ENCODE measurements around the gene ASPHD1. TPM values are rescaled to one million over a fixed set of nuclear protein-coding genes. Genes with fewer than 3 reads are reported as not detected.

Gene ASPHD1
- total RNA-seq, 1 experiment from 2014 or later, result 2.0 TPM

DNA sequence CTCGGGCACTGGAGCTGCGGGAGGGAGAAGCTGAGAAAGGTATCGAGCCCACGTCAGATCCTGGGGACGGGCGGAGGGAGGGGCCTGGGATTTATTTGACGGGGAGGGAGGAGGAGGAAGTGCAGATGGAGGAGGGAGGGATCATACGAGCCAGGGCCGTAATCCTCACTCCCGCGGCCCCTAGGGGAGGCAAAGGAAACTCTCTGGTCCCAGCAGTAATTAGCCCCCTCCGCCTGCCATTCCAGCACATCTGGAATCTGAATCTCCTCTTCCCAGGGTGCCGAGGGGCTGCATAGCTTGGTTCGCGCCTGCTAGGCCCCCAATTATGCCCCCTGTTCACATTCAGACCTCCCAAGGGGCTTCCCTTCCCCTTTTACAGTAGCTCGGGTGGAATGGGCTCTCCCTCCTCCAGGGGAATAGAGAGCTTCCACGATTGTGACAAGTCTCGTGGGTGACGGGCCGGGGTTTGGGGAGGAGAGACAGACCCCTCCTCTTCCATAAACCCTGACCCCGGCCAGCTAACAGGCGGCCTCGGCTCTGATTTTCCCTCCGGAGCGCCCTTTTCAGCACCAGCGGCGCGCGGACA is 679 bp upstream of the ASPHD1 start, which contains the start of gene SEZ6L2:
SEZ6L2 (minus strand) TSS at position 35 of the 586 bp plus-strand sequence. CDS start 531 bp downstream, outside the sequence.
- Histone ChIP-seq H3K27me3 (ENCODE audit: low read length) (no peaks in the 10 kb centered on the region), H3K36me3 (ENCODE audit: low read depth, low read length) (no peaks in the 10 kb centered on the region), H3K79me2 (ENCODE audit: low read length) (no peaks in the 10 kb centered on the region), H4K20me1 (ENCODE audit: low read length) (no peaks in the 10 kb centered on the region), H3K4me2 (ENCODE audit: low read length) (peak within 1 kb of the TSS; percentile 98), H3K9me2 (replicated peaks; ENCODE audit: low read length) (no peaks in the 10 kb centered on the region), H3K27ac (ENCODE audit: low read length) (peak within 1 kb of the TSS; percentile 45), H3K4me3 (ENCODE audit: low read length) (peak within 1 kb of the TSS; percentile 66), H3K4me1 (ENCODE audit: insufficient read depth, low read length) (peaks cover 7% of the 10 kb centered on the region; the same call in 1 of the 2 replicates), H2AFZ (ENCODE audit: low read length) (peak within 1 kb of the TSS; percentile 80), H3K9ac (ENCODE audit: low read length) (peak within 1 kb of the TSS; percentile 70), H3F3A (ENCODE audit: low read length, unreplicated experiment) (no peaks in the 10 kb centered on the region), H3K9me3 (ENCODE audit: low read length) (no peaks in the 10 kb centered on the region)
- intact Hi-C loops (cut with micrococcal nuclease), result no loop called here
- ChIA-PET POLR2A (ENCODE audit: unreplicated experiment) (interaction anchor here (0.7 to 1.2 kb wide), 5 partner anchors 10 to 133 kb away, joined by 3 to 16 read pairs (median 5); partner anchors contain the start of genes KCTD13 and TAOK2), CTCF (interaction anchor here (0.6 to 1.3 kb wide), 9 partner anchors 36 to 472 kb away, joined by 3 to 7 read pairs (median 4); partner anchors contain the start of genes CDIPT and MVP)
- TF ChIP-seq EZH2phosphoT487 (IDR thresholded peaks at IDR 0.05; ENCODE audit: borderline replicate concordance, low read length), result no peak
- TF ChIP-seq, protein P1, sequence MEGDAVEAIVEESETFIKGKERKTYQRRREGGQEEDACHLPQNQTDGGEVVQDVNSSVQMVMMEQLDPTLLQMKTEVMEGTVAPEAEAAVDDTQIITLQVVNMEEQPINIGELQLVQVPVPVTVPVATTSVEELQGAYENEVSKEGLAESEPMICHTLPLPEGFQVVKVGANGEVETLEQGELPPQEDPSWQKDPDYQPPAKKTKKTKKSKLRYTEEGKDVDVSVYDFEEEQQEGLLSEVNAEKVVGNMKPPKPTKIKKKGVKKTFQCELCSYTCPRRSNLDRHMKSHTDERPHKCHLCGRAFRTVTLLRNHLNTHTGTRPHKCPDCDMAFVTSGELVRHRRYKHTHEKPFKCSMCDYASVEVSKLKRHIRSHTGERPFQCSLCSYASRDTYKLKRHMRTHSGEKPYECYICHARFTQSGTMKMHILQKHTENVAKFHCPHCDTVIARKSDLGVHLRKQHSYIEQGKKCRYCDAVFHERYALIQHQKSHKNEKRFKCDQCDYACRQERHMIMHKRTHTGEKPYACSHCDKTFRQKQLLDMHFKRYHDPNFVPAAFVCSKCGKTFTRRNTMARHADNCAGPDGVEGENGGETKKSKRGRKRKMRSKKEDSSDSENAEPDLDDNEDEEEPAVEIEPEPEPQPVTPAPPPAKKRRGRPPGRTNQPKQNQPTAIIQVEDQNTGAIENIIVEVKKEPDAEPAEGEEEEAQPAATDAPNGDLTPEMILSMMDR (conservative IDR thresholded peaks at IDR 0.05; ENCODE audit: low read depth, low read length), result peak; percentile 42
- peak; percentile 82 for ATAC-seq
- peak; percentile 89 for DNase-seq
- BruUV-seq (replicated peaks), result no TSS peak

- H3K79me2 ChIP-seq (ENCODE audit: low read length), result no peaks in the 10 kb centered on the region
- H3K27ac ChIP-seq (ENCODE audit: low read length), result peak overlapping the region; percentile 20; the same call in 1 of the 2 replicates
- no peaks in the 10 kb centered on the region for H3K27me3 ChIP-seq (ENCODE audit: low read length)
- no peaks in the 10 kb centered on the region for H3K36me3 ChIP-seq (ENCODE audit: low read depth, low read length)
- H3K4me2 ChIP-seq (ENCODE audit: low read length), result peak overlapping the region; percentile 98
- H3K9me3 ChIP-seq (ENCODE audit: low read length), result no peaks in the 10 kb centered on the region
- no peak for TF ChIP-seq EZH2phosphoT487 (IDR thresholded peaks at IDR 0.05; ENCODE audit: borderline replicate concordance, low read length)
- TF ChIP-seq, protein P1 (conservative IDR thresholded peaks at IDR 0.05; ENCODE audit: low read depth, low read length), result no peak
- TF ChIP-seq EZH2 (IDR thresholded peaks at IDR 0.05; ENCODE audit: low read length, unreplicated experiment), result no peak
- no peak for DNase-seq
- ChIA-PET CTCF (interaction anchor here (0.6 kb wide), 1 partner anchor 72 kb away, joined by 15 read pairs; no protein-coding TSS in a partner anchor), POLR2A (ENCODE audit: unreplicated experiment) (interaction anchor here (0.5 to 0.8 kb wide), 3 partner anchors 12 to 152 kb away, joined by 3 to 4 read pairs (median 3); no protein-coding TSS in a partner anchor)
- BruUV-seq (replicated peaks), result TSS peak; percentile 56
- no peak for ATAC-seq
- H3F3A ChIP-seq (ENCODE audit: low read length, unreplicated experiment), result no peaks in the 10 kb centered on the region
- peak overlapping the region; percentile 52 for H3K9ac ChIP-seq (ENCODE audit: low read length)
- intact Hi-C loops (cut with micrococcal nuclease), result no loop called here
- H4K20me1 ChIP-seq (ENCODE audit: low read length), result no peaks in the 10 kb centered on the region
- H2AFZ ChIP-seq (ENCODE audit: low read length), result peak overlapping the region; percentile 72
- no peaks in the 10 kb centered on the region for H3K9me2 ChIP-seq (replicated peaks; ENCODE audit: low read length)
- H3K4me3 ChIP-seq (ENCODE audit: low read length), result peak overlapping the region; percentile 66
- peaks cover 7% of the 10 kb centered on the region; the same call in 1 of the 2 replicates for H3K4me1 ChIP-seq (ENCODE audit: insufficient read depth, low read length)
Measured at GRCh38 chr16:29900888-29901606, 759 bp downstream of the ASPHD1 start.
